ENCODE data around the gene COG6. TPM values are rescaled to one million over a fixed set of nuclear protein-coding genes. Genes with fewer than 3 reads are reported as not detected.

The COG6 gene
- total RNA-seq, 1 donor from 2014 or later: 67.0 TPM

DNA sequence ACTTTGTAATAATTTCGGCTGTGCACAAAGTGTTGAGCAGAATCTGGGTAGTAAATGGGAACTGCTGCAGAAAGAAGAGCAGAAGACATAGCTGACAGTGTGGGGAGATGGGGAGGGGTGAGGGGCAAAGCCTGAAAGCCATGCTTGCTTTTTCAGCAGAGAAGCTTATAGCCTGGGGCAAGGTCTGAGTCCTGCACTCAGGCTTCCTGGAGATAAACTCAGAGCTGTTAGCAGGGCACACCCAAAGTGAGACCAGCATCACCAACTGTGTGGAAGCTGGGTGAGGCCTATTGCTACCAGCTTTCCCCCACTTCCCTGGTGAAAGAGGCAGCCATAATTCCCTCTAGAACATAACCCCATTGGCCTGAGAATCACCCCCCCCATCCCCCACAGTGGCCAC, 36.9 kb upstream of the COG6 start:
- Mint-ChIP-seq H3K4me3 (ENCODE audit: unreplicated experiment) (no peak overlapping the region), H3K27ac (ENCODE audit: unreplicated experiment) (no peak overlapping the region), H3K9me3 (ENCODE audit: unreplicated experiment) (no peaks in the 10 kb centered on the region), H3K36me3 (ENCODE audit: low read depth, unreplicated experiment) (no peaks in the 10 kb centered on the region), H3K27me3 (ENCODE audit: low read depth, unreplicated experiment) (no peaks in the 10 kb centered on the region), H3K4me1 (ENCODE audit: low read depth, unreplicated experiment) (no peaks in the 10 kb centered on the region)
- H3K36me3 ChIP-seq (ENCODE audit: insufficient read depth, low read length): no peaks in the 10 kb centered on the region
- H2AFZ ChIP-seq (ENCODE audit: low read depth, low read length): no peak overlapping the region
- H4K20me1 ChIP-seq (ENCODE audit: insufficient read depth, low read length): no peaks in the 10 kb centered on the region
- no peak overlapping the region for H3K9ac ChIP-seq (ENCODE audit: low read length)
- H3K4me2 ChIP-seq (ENCODE audit: low read length): no peak overlapping the region
- no peak overlapping the region for H3K4me3 ChIP-seq (ENCODE audit: insufficient read depth, low read depth, low read length)
- DNase-seq (ENCODE audit: low read depth) (no peak), FAIRE-seq (no peak)
- H3K79me2 ChIP-seq (ENCODE audit: insufficient read depth, low read length): no peaks in the 10 kb centered on the region
- H3K27ac ChIP-seq (ENCODE audit: low read depth, low read length): no peak overlapping the region
- H3K27me3 ChIP-seq (ENCODE audit: insufficient read depth, low read length): no peaks in the 10 kb centered on the region
- no peaks in the 10 kb centered on the region for H3K4me1 ChIP-seq (ENCODE audit: insufficient read depth, low read length)
- TF ChIP-seq EZH2 (IDR thresholded peaks at IDR 0.05; ENCODE audit: insufficient read depth, low read length): no peak
- TF ChIP-seq, protein P1, sequence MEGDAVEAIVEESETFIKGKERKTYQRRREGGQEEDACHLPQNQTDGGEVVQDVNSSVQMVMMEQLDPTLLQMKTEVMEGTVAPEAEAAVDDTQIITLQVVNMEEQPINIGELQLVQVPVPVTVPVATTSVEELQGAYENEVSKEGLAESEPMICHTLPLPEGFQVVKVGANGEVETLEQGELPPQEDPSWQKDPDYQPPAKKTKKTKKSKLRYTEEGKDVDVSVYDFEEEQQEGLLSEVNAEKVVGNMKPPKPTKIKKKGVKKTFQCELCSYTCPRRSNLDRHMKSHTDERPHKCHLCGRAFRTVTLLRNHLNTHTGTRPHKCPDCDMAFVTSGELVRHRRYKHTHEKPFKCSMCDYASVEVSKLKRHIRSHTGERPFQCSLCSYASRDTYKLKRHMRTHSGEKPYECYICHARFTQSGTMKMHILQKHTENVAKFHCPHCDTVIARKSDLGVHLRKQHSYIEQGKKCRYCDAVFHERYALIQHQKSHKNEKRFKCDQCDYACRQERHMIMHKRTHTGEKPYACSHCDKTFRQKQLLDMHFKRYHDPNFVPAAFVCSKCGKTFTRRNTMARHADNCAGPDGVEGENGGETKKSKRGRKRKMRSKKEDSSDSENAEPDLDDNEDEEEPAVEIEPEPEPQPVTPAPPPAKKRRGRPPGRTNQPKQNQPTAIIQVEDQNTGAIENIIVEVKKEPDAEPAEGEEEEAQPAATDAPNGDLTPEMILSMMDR (IDR thresholded peaks at IDR 0.05; ENCODE audit: insufficient read depth, low read depth, low read length): no peak
- no peaks in the 10 kb centered on the region for H3K9me3 ChIP-seq (ENCODE audit: insufficient read depth, low read depth, low read length)

DNA sequence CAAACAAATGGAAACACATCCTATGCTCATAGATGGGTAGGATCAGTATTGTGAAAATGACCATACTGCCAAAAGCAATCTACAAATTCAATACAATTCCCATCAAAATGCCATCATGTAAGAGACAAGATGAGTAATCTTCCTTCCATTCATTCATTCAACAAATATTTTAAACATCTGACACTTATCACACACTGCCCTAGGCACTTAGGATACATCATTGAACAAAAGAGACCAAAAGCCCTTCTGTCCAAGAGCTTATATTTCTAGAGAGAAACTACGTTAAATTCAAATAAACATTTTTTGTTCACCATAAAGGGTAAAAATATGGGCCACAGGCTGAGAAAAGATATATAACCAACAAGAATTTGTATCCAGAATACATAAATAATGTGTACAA, 32.0 kb upstream of the COG6 start:
- Mint-ChIP-seq H3K27me3 (ENCODE audit: low read depth, unreplicated experiment) (no peaks in the 10 kb centered on the region), H3K36me3 (ENCODE audit: low read depth, unreplicated experiment) (no peaks in the 10 kb centered on the region), H3K9me3 (ENCODE audit: unreplicated experiment) (no peaks in the 10 kb centered on the region), H3K4me3 (ENCODE audit: unreplicated experiment) (no peak overlapping the region), H3K4me1 (ENCODE audit: low read depth, unreplicated experiment) (no peaks in the 10 kb centered on the region), H3K27ac (ENCODE audit: unreplicated experiment) (no peak overlapping the region)
- Histone ChIP-seq H3K9me3 (ENCODE audit: insufficient read depth, low read depth, low read length) (no peaks in the 10 kb centered on the region), H2AFZ (ENCODE audit: low read depth, low read length) (no peak overlapping the region), H3K36me3 (ENCODE audit: insufficient read depth, low read length) (no peaks in the 10 kb centered on the region), H3K27me3 (ENCODE audit: insufficient read depth, low read length) (no peaks in the 10 kb centered on the region), H3K79me2 (ENCODE audit: insufficient read depth, low read length) (no peaks in the 10 kb centered on the region), H3K4me2 (ENCODE audit: low read length) (no peak overlapping the region), H3K4me3 (ENCODE audit: insufficient read depth, low read depth, low read length) (no peak overlapping the region), H3K4me1 (ENCODE audit: insufficient read depth, low read length) (no peaks in the 10 kb centered on the region), H3K9ac (ENCODE audit: low read length) (no peak overlapping the region), H3K27ac (ENCODE audit: low read depth, low read length) (no peak overlapping the region), H4K20me1 (ENCODE audit: insufficient read depth, low read length) (no peaks in the 10 kb centered on the region)
- FAIRE-seq: no peak
- TF ChIP-seq EZH2 (IDR thresholded peaks at IDR 0.05; ENCODE audit: insufficient read depth, low read length): no peak
- TF ChIP-seq, protein P1 (IDR thresholded peaks at IDR 0.05; ENCODE audit: insufficient read depth, low read depth, low read length): no peak
- no peak for DNase-seq (ENCODE audit: low read depth)

DNA sequence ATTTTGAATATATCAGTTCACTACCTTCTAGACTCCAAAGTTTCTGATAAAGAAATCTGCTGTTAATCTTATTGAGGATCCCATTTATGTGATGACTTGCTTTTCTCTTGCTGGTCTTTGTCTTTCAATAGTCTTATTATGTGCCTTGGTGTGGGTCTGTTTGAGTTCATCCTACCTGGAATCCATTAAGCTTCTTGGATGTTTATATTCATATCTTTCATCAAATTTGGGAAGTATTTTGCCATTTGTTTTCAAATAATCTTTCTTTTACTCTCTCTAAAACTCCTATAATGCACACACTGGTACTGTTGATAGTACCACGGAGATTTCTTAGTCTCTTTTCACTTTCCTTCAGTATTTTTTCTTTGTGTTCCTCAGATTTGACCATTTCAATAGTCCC, 24.2 kb upstream of the COG6 start:
- Mint-ChIP-seq H3K27ac (ENCODE audit: unreplicated experiment) (no peak overlapping the region), H3K36me3 (ENCODE audit: low read depth, unreplicated experiment) (no peaks in the 10 kb centered on the region), H3K27me3 (ENCODE audit: low read depth, unreplicated experiment) (no peaks in the 10 kb centered on the region), H3K9me3 (ENCODE audit: unreplicated experiment) (no peaks in the 10 kb centered on the region), H3K4me3 (ENCODE audit: unreplicated experiment) (no peak overlapping the region), H3K4me1 (ENCODE audit: low read depth, unreplicated experiment) (no peaks in the 10 kb centered on the region)
- Histone ChIP-seq H3K4me3 (ENCODE audit: insufficient read depth, low read depth, low read length) (no peak overlapping the region), H3K79me2 (ENCODE audit: insufficient read depth, low read length) (no peaks in the 10 kb centered on the region), H3K4me1 (ENCODE audit: insufficient read depth, low read length) (no peaks in the 10 kb centered on the region), H3K9ac (ENCODE audit: low read length) (no peak overlapping the region), H3K36me3 (ENCODE audit: insufficient read depth, low read length) (no peaks in the 10 kb centered on the region), H3K27ac (ENCODE audit: low read depth, low read length) (no peak overlapping the region), H3K9me3 (ENCODE audit: insufficient read depth, low read depth, low read length) (no peaks in the 10 kb centered on the region), H3K4me2 (ENCODE audit: low read length) (no peak overlapping the region), H4K20me1 (ENCODE audit: insufficient read depth, low read length) (no peaks in the 10 kb centered on the region), H3K27me3 (ENCODE audit: insufficient read depth, low read length) (no peaks in the 10 kb centered on the region), H2AFZ (ENCODE audit: low read depth, low read length) (no peak overlapping the region)
- no peak for DNase-seq (ENCODE audit: low read depth)
- TF ChIP-seq, protein P1 (IDR thresholded peaks at IDR 0.05; ENCODE audit: insufficient read depth, low read depth, low read length): no peak
- no peak for TF ChIP-seq EZH2 (IDR thresholded peaks at IDR 0.05; ENCODE audit: insufficient read depth, low read length)
- no peak for FAIRE-seq

All from astrocyte (in vitro differentiated cells and primary cell).